Keratinocyte (primary cell): ENCODE data around the gene VANGL1. TPM values are rescaled to one million over a fixed set of nuclear protein-coding genes. Genes with fewer than 3 reads are reported as not detected.

Source experiments
- DNase-seq: peaks from one replicate; pipeline ENCODE4 v3.0.0-alpha.2; 2011; ENCODE audit warnings: low read depth, missing footprints, low spot score
- FAIRE-seq: peaks from 2 replicates; lab custom pipeline; 2011; peaks lifted over from hg19 to GRCh38; lab: Jason Lieb, UNC
- H2AFZ ChIP-seq: 2 replicates; pipeline ENCODE4 v1.6.0; 2012; ENCODE audit warnings: low read length, control low read depth, inconsistent platforms; ENCODE audit not compliant: control insufficient read depth
- H3K27ac ChIP-seq: 2 replicates; pipeline ENCODE4 v1.5.1; 2011; ENCODE audit warnings: low read length; ENCODE audit not compliant: control insufficient read depth, insufficient read depth
- H3K27me3 ChIP-seq: 3 replicates; pipeline ENCODE4 v1.6.0; 2011; ENCODE audit warnings: low read length; ENCODE audit not compliant: control insufficient read depth, insufficient read depth; ENCODE audit errors: extremely low read depth
- H3K36me3 ChIP-seq, 2 experiments: 2 replicates in 1 of 2; 3 replicates in 1 of 2; pipeline ENCODE4 v1.5.1; 2011; ENCODE audit warnings: low read length in 2 of 2, mild to moderate bottlenecking in 1 of 2; ENCODE audit not compliant: control insufficient read depth in 2 of 2, insufficient read depth in 2 of 2; ENCODE audit errors: extremely low read depth in 1 of 2
- H3K4me1 ChIP-seq: 3 replicates; pipeline ENCODE4 v1.5.1; 2011; ENCODE audit warnings: low read length; ENCODE audit not compliant: control insufficient read depth, insufficient read depth; ENCODE audit errors: extremely low read depth
- H3K4me2 ChIP-seq: 3 replicates; pipeline ENCODE4 v1.6.0; 2011; ENCODE audit warnings: low read depth, low read length; ENCODE audit not compliant: control insufficient read depth, insufficient read depth; ENCODE audit errors: extremely low read depth
- H3K4me3 ChIP-seq, 3 experiments: fragments of 200-600 bp in 1 of 3; sonication (generic) in 1 of 3; 2 replicates in 2 of 3; 3 replicates in 1 of 3; pipeline ENCODE4 v1.5.1; 2011 to 2016; ENCODE audit warnings: low read length in 3 of 3, mild to moderate bottlenecking in 3 of 3, control low read depth in 2 of 3, inconsistent platforms in 1 of 3, low read depth in 1 of 3, mixed read lengths in 1 of 3, mixed run types in 1 of 3, moderate library complexity in 1 of 3; ENCODE audit not compliant: control insufficient read depth in 2 of 3, insufficient read depth in 2 of 3; ENCODE audit errors: extremely low read depth in 1 of 3
- H3K79me2 ChIP-seq: 2 replicates; pipeline ENCODE4 v1.6.0; 2012; ENCODE audit warnings: low read length; ENCODE audit not compliant: control insufficient read depth, insufficient read depth
- H3K9ac ChIP-seq: 3 replicates; pipeline ENCODE4 v1.6.0; 2011; ENCODE audit warnings: low read length; ENCODE audit not compliant: control insufficient read depth, insufficient read depth; ENCODE audit errors: extremely low read depth
- H3K9me1 ChIP-seq: 3 replicates; pipeline ENCODE4 v1.6.0; 2011; ENCODE audit warnings: low read length; ENCODE audit not compliant: control insufficient read depth, insufficient read depth; ENCODE audit errors: extremely low read depth
- H3K9me3 ChIP-seq: 2 replicates; pipeline ENCODE4 v1.5.1; 2012; ENCODE audit warnings: low read depth, low read length; ENCODE audit not compliant: control insufficient read depth
- H4K20me1 ChIP-seq: 3 replicates; pipeline ENCODE4 v1.6.0; 2011; ENCODE audit warnings: low read length; ENCODE audit not compliant: control insufficient read depth, insufficient read depth; ENCODE audit errors: extremely low read depth
- EZH2 ChIP-seq: IDR thresholded peaks from one replicate; pipeline ENCODE4 v1.6.1; 2012; ENCODE audit warnings: inconsistent platforms, mild to moderate bottlenecking, low read length, moderate library complexity
- dilution Hi-C: fragments of 300-500 bp; cut with MboI; formaldehyde crosslinking; loops from one replicate; pipeline ENCODE4 v1.7.0; 2020; ENCODE audit warnings: low sequenced_read_pairs; ENCODE audit not compliant: extremely low pct_ligation_motif_present
- polyA plus RNA-seq, 5 experiments: library from polyadenylated mRNA; depleted of rRNA in 3 of 5; stranded (reverse) in 3 of 5; stranded (forward) in 1 of 5; unstranded in 1 of 5; fragments of >200 nt; gene quantifications; 1 replicate in 1 of 5; 2 replicates in 3 of 5; 3 replicates in 1 of 5; pipeline versions ENCODE4 v1.2.1 to v1.2.3, GENCODE V29; 2011 to 2012; ENCODE audit warnings: missing spikeins in 2 of 5, low read depth in 1 of 5, low replicate concordance in 1 of 5
- TF ChIP-seq, protein P1 (sequence below), 3 experiments: IDR thresholded peaks in 1 of 3; conservative IDR thresholded peaks in 1 of 3; optimal IDR thresholded peaks in 1 of 3; 2 replicates in 2 of 3; 3 replicates in 1 of 3; pipeline versions ENCODE3 to v1.5.1; 2011; ENCODE audit warnings: low read length in 3 of 3, mild to moderate bottlenecking in 3 of 3, moderate library complexity in 2 of 3, control low read depth in 1 of 3, inconsistent platforms in 1 of 3; ENCODE audit not compliant: insufficient read depth in 2 of 3; ENCODE audit errors: extremely low read depth in 1 of 3

The VANGL1 gene
- polyA plus RNA-seq, 1 donor (not counting 4 experiments of a cell fraction or from before 2014, with no cell fraction given), result 22.4 TPM

DNA sequence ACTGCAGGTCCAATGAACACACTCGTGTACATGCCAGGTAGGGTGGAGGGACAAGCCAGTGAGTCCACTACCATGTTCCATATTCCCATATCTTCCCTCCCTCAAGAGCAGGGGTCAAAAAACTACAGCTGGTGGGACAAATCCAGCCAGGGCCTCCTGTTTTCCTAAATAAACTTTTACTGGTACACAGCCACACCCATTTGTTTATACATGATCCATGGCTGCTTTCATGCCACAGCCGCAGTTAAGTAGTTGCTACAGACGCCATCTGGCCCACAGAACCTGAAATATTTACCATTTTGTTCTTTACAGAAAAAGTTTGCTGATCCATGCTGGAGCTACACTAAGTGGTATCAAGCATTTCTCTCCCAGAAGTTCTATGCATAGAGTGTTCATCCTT, 84.4 kb downstream of the VANGL1 start:
- FAIRE-seq (no peak), DNase-seq (no peak)
- no peaks in the 10 kb centered on the region for H3K9me3 ChIP-seq
- H4K20me1 ChIP-seq, result no peaks in the 10 kb centered on the region
- no peak overlapping the region for H3K9ac ChIP-seq
- dilution Hi-C loops, result no loop called here
- H3K4me2 ChIP-seq, result no peak overlapping the region
- H3K27ac ChIP-seq, result no peak overlapping the region
- no peaks in the 10 kb centered on the region for H3K4me1 ChIP-seq
- no peak overlapping the region for H2AFZ ChIP-seq
- H3K9me1 ChIP-seq, result no peaks in the 10 kb centered on the region
- no peak overlapping the region for H3K4me3 ChIP-seq
- H3K27me3 ChIP-seq, result no peaks in the 10 kb centered on the region
- no peaks in the 10 kb centered on the region for H3K79me2 ChIP-seq
- TF ChIP-seq, protein P1, sequence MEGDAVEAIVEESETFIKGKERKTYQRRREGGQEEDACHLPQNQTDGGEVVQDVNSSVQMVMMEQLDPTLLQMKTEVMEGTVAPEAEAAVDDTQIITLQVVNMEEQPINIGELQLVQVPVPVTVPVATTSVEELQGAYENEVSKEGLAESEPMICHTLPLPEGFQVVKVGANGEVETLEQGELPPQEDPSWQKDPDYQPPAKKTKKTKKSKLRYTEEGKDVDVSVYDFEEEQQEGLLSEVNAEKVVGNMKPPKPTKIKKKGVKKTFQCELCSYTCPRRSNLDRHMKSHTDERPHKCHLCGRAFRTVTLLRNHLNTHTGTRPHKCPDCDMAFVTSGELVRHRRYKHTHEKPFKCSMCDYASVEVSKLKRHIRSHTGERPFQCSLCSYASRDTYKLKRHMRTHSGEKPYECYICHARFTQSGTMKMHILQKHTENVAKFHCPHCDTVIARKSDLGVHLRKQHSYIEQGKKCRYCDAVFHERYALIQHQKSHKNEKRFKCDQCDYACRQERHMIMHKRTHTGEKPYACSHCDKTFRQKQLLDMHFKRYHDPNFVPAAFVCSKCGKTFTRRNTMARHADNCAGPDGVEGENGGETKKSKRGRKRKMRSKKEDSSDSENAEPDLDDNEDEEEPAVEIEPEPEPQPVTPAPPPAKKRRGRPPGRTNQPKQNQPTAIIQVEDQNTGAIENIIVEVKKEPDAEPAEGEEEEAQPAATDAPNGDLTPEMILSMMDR (optimal IDR thresholded peaks at IDR 0.05 in 1 of 3, IDR thresholded peaks at IDR 0.05 in 1 of 3, conservative IDR thresholded peaks at IDR 0.05 in 1 of 3; ENCODE audit: extremely low read depth in 1 of 3, insufficient read depth in 2 of 3, low read length in 3 of 3), result no peak
- TF ChIP-seq EZH2, result no peak
- no peaks in the 10 kb centered on the region for H3K36me3 ChIP-seq

DNA sequence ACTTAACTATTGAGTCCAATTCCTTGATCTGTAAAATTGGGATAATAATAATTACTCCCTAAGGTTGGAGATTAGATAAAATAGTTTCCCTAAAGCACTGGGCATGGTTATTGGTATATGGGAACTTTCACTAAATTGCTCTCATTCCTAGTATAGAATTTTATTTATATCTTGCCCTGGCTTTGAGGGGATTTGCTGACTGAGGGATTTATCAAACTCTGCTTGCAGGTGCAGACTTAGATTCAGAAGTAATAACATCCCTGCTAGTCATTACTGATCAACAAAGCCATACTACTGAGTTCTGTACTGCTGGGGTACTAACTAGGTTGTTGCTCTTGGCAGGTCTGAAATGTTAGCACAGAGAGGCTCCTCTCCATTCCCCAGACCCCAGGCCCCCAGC, 84.8 kb downstream of the VANGL1 start:
- no peak overlapping the region for H3K4me2 ChIP-seq
- H3K9ac ChIP-seq, result no peak overlapping the region
- no peaks in the 10 kb centered on the region for H3K4me1 ChIP-seq
- no peaks in the 10 kb centered on the region for H3K9me1 ChIP-seq
- TF ChIP-seq EZH2, result no peak
- TF ChIP-seq, protein P1 (optimal IDR thresholded peaks at IDR 0.05 in 1 of 3, IDR thresholded peaks at IDR 0.05 in 1 of 3, conservative IDR thresholded peaks at IDR 0.05 in 1 of 3; ENCODE audit: extremely low read depth in 1 of 3, insufficient read depth in 2 of 3, low read length in 3 of 3), result no peak
- no peak overlapping the region for H3K4me3 ChIP-seq
- no peaks in the 10 kb centered on the region for H3K27me3 ChIP-seq
- FAIRE-seq, result no peak
- H3K79me2 ChIP-seq, result no peaks in the 10 kb centered on the region
- no peaks in the 10 kb centered on the region for H3K36me3 ChIP-seq
- dilution Hi-C loops, result no loop called here
- no peak overlapping the region for H3K27ac ChIP-seq
- no peak for DNase-seq
- no peaks in the 10 kb centered on the region for H3K9me3 ChIP-seq
- H2AFZ ChIP-seq, result no peak overlapping the region
- no peaks in the 10 kb centered on the region for H4K20me1 ChIP-seq
